HG03095 (cell line): Measurements from ENCODE around the gene LRMDA.
"Not testable (repeated sequence)": the region's sequence is repeated elsewhere in the genome, so short reads cannot be mapped to it uniquely, and the experiment has no call there.

Experiments
- ATAC-seq: cut with Tn5 transposase; IDR thresholded peaks from one replicate; pipeline ENCODE4 v1.9.1; 2021; ENCODE audit warnings: moderate library complexity; ENCODE audit not compliant: unreplicated experiment

Gene LRMDA

DNA sequence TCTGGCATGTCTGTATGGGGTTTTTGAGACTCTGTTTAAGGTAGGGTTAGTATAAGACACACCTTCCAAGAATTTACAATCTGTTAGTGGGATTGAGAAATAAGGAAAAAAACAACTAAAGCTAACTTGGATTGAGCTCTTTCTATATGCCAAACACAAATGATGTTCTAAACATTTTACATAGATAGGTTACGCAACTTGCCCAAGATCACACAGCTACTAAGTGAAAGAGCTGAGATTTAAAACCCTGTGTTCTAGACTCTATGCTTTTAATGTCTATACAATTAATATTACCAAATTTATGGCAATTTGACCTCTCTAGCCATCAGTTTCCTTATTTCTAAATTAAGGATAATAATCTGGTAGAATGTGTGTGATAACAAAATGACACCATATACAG, 1056.2 kb downstream of the LRMDA start:
- ATAC-seq: no peak

DNA sequence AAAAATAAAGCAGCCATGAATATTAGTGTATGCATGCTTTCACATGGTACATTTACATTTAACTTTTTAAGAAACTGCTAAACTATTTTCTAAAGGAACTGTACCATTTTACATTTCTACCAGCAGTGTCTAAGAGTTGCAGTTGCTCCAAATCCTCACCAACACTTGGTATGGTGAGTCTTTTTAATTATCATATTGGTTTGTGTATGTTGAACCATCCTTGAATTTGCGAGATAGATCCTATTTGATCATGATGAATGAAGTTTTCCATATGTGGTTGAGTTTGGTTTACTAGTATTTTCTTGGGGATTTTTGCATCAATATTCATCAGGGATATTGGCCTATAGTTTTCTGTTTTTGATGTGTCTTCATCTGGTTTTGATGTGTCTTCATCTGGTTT, 1057.2 kb downstream of the LRMDA start:
- ATAC-seq: no peak

DNA sequence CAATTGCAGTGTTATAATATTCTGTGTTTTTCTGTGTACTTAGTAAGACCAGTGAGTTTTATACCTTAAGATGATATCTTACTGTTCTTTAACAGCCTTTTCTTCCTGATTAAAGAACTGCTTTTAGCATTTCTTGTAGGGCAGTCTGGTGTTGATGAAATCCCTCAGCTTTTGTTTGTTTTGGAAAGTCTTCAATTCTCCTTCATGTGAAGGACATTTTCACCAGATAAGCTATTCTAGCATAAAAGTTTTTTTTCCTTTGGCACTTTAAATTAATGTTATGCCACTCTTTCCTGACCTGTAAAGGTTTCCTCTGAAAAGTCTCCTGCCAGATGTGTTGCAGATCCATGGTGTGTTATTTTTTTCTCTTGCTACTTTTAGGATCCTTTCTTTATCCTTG, 1059.8 kb downstream of the LRMDA start:
- ATAC-seq: no peak

DNA sequence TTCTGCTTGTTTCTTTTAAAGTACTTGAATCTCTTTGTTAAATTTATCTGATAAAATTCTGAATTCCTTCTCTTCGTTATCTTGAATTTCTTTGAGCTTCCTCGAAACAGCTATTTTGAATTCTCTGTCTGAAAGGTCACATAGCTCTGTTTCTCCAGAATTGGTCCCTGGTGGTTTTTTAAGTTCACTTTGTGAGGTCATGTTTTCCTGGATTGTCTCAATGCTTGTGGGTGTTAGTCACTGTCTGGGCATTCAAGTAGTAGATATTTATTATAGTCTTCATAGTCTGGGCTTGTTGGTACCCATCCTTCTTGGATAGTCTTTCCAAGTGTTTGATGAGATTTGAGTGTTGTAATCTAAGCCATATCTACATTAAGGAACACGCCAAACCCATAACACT, 1060.6 kb downstream of the LRMDA start:
- no peak for ATAC-seq

DNA sequence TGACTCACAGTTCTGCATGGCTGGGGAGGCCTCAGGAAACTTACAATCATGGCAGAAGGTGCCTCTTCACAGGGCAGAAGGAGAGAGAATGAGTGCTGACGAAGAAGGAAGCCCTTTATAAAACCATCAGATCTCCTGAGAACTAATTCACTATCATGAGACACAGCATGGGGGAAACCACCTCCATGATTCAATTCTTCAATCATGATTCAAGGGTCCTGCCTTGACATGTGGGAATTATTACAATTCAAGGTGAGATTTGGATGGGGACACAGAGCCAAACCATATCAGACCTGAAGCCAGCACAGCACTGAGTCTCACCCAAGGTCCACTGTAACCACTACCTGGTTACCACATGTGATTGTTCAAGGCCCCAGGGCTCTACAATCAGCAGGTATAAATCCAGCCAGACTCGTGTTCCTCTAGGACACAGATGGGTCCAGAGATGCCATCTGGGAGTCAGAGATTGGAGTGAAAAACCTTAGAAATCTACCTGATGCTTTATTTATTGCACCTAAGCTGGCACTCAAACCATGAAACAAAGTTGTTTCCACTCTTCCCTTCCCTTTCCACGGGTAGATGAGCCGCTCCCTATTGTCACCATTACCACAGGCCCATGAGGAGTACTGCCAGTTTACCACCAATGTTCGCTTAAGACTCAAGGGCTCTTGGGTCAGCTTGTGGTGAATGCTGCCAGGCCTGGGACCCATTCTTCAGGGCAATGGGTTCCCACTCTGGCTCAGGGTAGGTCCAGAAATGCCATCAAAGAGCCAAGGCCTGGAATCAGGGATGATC, 1061.5 kb downstream of the LRMDA start:
- ATAC-seq: no peak

DNA sequence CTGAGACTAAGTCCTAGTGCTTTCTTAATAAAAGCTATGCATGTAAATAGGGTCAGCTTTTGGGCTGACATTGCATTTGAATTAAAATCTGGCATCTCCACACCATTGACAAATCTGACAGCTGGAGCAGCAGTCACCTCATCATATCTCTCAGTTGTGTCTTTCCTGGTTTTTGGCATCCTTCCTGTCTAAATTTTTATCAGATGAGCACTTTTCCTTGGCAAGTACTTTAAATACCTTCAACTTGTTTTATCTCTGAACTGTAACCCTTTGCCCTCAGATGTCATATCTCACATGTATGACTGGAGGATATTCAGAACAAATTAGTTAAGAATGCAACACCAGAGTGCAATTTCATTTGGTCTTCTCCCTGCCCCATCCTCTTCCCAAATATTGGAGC, 1066.2 kb downstream of the LRMDA start:
- no peak for ATAC-seq

GRCh38 chr10:76504823-76505222, 1073.4 kb downstream of the LRMDA start:
- ATAC-seq: no peak

GRCh38 chr10:76509446-76509845, 1078.0 kb downstream of the LRMDA start:
- ATAC-seq: no peak

DNA sequence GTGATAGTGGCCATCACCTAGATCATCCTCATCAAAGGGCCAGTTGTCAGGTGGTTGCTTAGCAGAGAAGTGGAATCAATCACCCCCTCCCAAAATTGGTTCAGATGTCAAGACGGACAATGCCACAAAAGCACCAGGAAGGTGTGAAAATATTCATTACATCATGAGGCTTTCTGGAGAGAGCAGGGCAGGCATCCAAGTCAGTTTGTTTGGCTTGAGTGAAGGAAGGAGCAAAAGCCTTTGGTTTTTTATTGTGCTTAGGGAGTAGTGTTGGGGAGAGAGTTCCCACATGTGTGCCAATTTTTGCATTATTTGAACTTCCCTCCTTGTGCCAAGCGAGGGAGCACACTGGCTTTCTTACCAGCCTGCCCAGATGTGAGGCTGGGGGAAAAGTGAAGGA, 1082.9 kb downstream of the LRMDA start:
- ATAC-seq: no peak

DNA sequence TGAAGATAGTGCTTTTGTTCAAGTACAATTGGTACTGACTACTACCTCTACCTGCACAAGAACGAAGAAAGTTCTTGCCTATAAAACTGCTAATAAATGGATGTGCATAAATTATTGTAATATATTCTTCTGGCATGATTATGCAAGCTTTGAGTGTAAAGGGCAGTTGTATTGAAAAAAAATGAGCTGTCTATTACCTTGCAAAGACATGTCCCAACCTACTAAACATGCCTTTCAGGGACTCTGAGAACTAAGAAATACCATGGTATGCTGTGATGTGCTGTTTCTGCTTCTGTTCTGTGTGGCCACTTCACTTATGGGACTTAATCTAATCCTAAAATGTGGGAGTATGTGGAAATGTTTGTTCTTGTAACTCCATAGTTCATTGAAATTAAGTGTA, 1083.4 kb downstream of the LRMDA start:
- ATAC-seq: no peak

GRCh38 chr10:76522547-76522946, 1091.1 kb downstream of the LRMDA start:
- no peak for ATAC-seq

DNA sequence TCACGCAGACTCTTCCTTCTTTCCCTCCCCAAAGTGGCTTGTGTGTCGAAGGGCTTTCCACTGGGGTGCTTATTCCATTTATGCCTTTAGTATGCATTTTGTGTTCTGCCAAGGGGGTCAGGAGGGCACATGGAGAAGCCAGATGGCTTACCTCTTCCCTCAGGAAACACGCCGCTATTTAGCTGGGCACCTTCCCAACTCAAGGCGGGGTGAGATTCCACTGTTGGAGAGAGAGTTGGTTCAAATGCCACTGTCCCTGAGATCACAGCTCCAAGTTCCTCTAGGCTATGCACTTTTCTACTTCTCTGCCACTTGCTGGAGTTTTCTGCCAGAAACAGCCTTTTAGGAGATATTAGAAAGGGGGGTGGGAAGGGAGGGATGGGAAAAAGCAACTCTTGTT, 1091.8 kb downstream of the LRMDA start:
- ATAC-seq: no peak

- ATAC-seq: no peak
These were observed 1092.4 kb downstream of the LRMDA start for GRCh38 chr10:76523791-76524351.

DNA sequence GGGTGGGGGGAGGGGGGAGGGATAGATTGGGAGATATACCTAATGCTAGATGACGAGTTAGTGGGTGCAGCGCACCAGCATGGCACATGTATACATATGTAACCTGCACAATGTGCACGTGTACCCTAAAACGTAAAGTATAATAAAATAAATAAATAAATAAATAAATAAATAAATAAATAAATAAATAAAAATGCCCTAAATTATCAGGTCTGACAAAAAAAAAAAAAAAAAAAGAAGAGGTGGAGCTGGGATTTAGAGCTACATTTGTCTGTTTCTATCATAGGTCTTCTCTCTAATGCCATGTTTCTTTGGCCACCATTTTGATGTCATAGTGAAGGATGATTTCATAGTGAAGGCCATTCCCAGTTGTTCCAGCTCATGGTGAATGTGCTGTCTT, 1095.4 kb downstream of the LRMDA start:
- ATAC-seq: not testable (repeated sequence)

GRCh38 chr10:76540331-76540730, 1108.9 kb downstream of the LRMDA start:
- no peak for ATAC-seq

DNA sequence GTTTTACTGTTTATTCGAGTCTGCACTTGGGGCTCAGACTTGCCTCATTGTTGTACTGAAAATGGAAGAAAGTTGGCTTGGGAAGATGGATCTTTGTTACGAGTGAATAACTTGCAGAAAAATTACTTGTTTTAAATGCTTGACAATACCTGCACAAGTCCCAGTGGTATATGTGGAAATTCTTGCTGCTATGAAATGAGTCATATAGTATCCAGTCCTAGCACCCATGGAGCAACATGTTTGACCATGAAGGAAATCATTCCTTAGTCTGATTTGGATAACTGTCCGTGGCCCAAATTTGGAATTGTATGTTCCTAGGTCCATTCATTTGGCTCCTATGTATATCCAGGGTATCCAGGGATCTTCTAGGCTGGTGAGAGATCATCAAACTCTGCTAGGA, 1109.4 kb downstream of the LRMDA start:
- no peak for ATAC-seq

DNA sequence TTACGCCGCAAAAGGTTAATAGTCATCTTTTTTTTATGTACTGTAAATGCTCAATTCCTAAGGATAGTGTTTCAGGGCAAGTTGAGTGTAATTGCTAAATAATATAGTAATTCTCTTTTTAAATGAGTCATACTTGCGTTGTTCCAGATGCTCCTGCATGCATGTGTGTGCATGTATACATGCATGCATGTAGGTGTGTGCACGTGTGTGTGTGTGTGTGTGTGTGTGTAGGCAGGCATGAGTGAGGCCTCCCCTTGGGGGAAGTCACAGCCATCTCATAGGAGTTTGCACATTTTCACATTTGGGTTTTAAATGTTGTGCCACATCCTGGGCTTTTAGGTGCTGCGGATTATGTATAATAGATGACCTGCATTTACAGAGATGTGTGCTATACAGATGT, 1110.4 kb downstream of the LRMDA start:
- ATAC-seq: no peak

DNA sequence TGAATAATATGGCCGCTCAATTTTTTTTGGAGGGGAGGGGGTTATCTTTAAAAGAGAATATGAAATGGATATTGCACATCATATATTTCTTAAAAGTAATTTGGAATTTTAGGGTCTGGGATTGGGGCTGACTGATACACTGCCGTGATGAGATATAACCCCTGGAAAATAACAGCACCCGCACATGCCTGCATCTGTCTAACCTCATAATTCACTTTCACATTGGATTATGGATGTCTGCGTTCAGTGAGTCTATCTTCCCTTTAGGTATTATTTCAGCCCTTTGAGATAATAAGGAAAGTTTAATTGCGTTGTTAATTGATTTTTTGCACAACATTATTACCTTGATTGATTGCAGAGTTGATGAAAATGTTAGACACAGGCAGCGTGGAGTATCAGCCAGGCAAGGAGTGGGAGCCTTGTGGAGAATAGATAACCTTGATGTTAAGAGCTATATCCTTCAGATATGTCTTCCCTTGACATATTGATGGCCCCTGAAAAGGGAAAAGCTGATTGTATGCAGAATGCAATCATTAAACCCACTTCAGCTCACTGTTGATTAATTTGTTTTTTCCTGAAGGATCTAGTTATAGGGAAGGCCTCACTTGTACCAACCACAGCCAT, 1111.0 kb downstream of the LRMDA start:
- ATAC-seq: no peak

- ATAC-seq: no peak
These were observed 1112.2 kb downstream of the LRMDA start for GRCh38 chr10:76543655-76544054.

DNA sequence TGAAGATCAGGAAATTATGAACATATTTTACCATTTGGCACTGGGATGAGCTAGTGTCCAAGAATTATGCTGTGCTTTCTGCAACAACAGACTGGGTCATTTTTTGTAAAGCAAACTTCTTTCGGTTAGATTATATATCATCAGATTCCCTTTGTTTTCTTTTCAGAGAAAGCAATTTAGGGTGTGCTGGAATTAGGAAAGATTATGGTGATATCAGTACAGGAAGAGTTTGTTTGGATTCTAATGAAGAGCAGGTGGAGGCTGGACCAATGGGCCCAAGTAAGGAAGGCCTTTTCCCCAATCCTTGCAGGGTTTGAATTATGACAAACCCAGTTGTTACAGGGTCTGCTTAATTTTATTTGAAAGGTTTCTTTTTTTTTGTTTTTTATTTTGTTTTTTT, 1113.4 kb downstream of the LRMDA start:
- no peak for ATAC-seq

GRCh38 chr10:76546411-76546810, 1115.0 kb downstream of the LRMDA start:
- ATAC-seq: no peak

- no peak for ATAC-seq
These were observed 1116.0 kb downstream of the LRMDA start for GRCh38 chr10:76547352-76547972.
